IMR-90 (cell line): ENCODE measurements around the gene UPB1. TPM values are rescaled to one million over a fixed set of nuclear protein-coding genes. Genes with fewer than 3 reads are reported as not detected.

ENCODE experiments used
- ATAC-seq: fragments of 200-7000 bp; cut with Tn5 transposase; 2 replicates; pipeline ENCODE4 v1.9.1; 2020; ENCODE audit warnings: low read depth, mild to moderate bottlenecking, moderate library complexity
- BruUV-seq: library from RNA; stranded (reverse); fragments of 400-500 nt; replicated peaks from 2 replicates; lab custom pipeline; 2021; lab: Mats Ljungman, UMichigan
- CTCF ChIA-PET: fragments of 300-600 bp; formaldehyde crosslinking; extraction: SDS; loops from one replicate; lab custom pipeline; 2021; ENCODE audit warnings: antibody characterized with exemption; lab: Yijun Ruan, JAX
- POLR2A ChIA-PET: fragments of 300-600 bp; sonication (Branson Sonifier 250); formaldehyde crosslinking; loops from one replicate; lab custom pipeline; 2022; ENCODE audit warnings: antibody characterized with exemption; ENCODE audit not compliant: unreplicated experiment; lab: Charles Lee
- DNase-seq: peaks from one replicate; pipeline ENCODE4 v3.0.0; 2013
- H2AFZ ChIP-seq: replicated peaks from 2 replicates; pipeline ENCODE3; 2013; ENCODE audit warnings: low read length, mild to moderate bottlenecking; ENCODE audit not compliant: poor library complexity
- H2AK5ac ChIP-seq: 2 replicates; pipeline ENCODE4 v1.6.1; 2013; ENCODE audit warnings: low read depth, low read length, inconsistent platforms
- H2AK9ac ChIP-seq: replicated peaks from 2 replicates; pipeline ENCODE3; 2013; ENCODE audit warnings: mild to moderate bottlenecking, low read depth, low read length, moderate library complexity; ENCODE audit not compliant: poor library complexity
- H2BK120ac ChIP-seq: 2 replicates; pipeline ENCODE4 v1.6.1; 2013; ENCODE audit warnings: low read depth, low read length, inconsistent platforms
- H2BK15ac ChIP-seq: 3 replicates; pipeline ENCODE4 v1.6.1; 2013; ENCODE audit warnings: low read depth, low read length, inconsistent platforms
- H2BK20ac ChIP-seq: 2 replicates; pipeline ENCODE4 v1.6.1; 2013; ENCODE audit warnings: low read depth, mild to moderate bottlenecking, inconsistent platforms, low read length, moderate library complexity
- H2BK5ac ChIP-seq: 2 replicates; pipeline ENCODE4 v1.6.1; 2013; ENCODE audit warnings: mild to moderate bottlenecking, low read depth, low read length, inconsistent platforms; ENCODE audit not compliant: poor library complexity, severe bottlenecking
- H3K14ac ChIP-seq: replicated peaks from 2 replicates; pipeline ENCODE4 v1.6.1; 2013; ENCODE audit warnings: low read depth, low read length, inconsistent platforms
- H3K18ac ChIP-seq: 2 replicates; pipeline ENCODE4 v1.6.1; 2013; ENCODE audit warnings: low read depth, low read length, control low read depth
- H3K23ac ChIP-seq: 2 replicates; pipeline ENCODE4 v1.6.1; 2013; ENCODE audit warnings: low read depth, low read length, inconsistent platforms
- H3K27ac ChIP-seq: 2 replicates; pipeline ENCODE4 v1.5.1; 2013; ENCODE audit warnings: mild to moderate bottlenecking, control low read depth, low read length; ENCODE audit not compliant: insufficient read depth
- H3K27me3 ChIP-seq: 2 replicates; pipeline ENCODE4 v1.6.1; 2013; ENCODE audit warnings: low read length; ENCODE audit not compliant: control insufficient read depth, insufficient read depth
- H3K36me3 ChIP-seq: 2 replicates; pipeline ENCODE4 v1.6.1; 2013; ENCODE audit warnings: low read length, mixed read lengths; ENCODE audit not compliant: control insufficient read depth, insufficient read depth
- H3K4ac ChIP-seq: 2 replicates; pipeline ENCODE4 v1.6.1; 2013; ENCODE audit warnings: low read depth, low read length, inconsistent platforms
- H3K4me1 ChIP-seq: 2 replicates; pipeline ENCODE4 v1.6.1; 2013; ENCODE audit warnings: low read length, mixed read lengths; ENCODE audit not compliant: control insufficient read depth, insufficient read depth
- H3K4me2 ChIP-seq: 2 replicates; pipeline ENCODE4 v1.6.1; 2013; ENCODE audit warnings: low read depth, mild to moderate bottlenecking, control low read depth, low read length, moderate library complexity
- H3K4me3 ChIP-seq: 2 replicates; pipeline ENCODE4 v1.5.1; 2013; ENCODE audit warnings: low read depth, mild to moderate bottlenecking, control low read depth, low read length, moderate library complexity; ENCODE audit not compliant: insufficient read depth
- H3K56ac ChIP-seq: 2 replicates; pipeline ENCODE4 v1.6.1; 2013; ENCODE audit warnings: low read length, inconsistent platforms; ENCODE audit not compliant: insufficient read depth; ENCODE audit errors: extremely low read depth
- H3K79me1 ChIP-seq, 2 experiments: 2 replicates each; pipeline ENCODE4 v1.6.1; 2013; ENCODE audit warnings: low read length in 2 of 2, inconsistent platforms in 1 of 2, low read depth in 1 of 2
- H3K9ac ChIP-seq: 2 replicates; pipeline ENCODE4 v1.6.1; 2013; ENCODE audit warnings: low read depth, low read length, control low read depth
- H3K9me1 ChIP-seq: 2 replicates; pipeline ENCODE4 v1.6.1; 2013; ENCODE audit warnings: low read length, inconsistent platforms; ENCODE audit not compliant: insufficient read depth
- H3K9me3 ChIP-seq: 2 replicates; pipeline ENCODE4 v1.6.1; 2013; ENCODE audit warnings: low read length; ENCODE audit not compliant: control insufficient read depth, insufficient read depth
- H4K20me1 ChIP-seq: 2 replicates; pipeline ENCODE4 v1.6.1; 2013; ENCODE audit warnings: low read length, inconsistent platforms; ENCODE audit not compliant: insufficient read depth
- H4K5ac ChIP-seq: 2 replicates; pipeline ENCODE4 v1.6.1; 2013; ENCODE audit warnings: mild to moderate bottlenecking, low read depth, low read length, control low read depth
- H4K8ac ChIP-seq, 2 experiments: 2 replicates each; pipeline ENCODE4 v1.6.1; 2013; ENCODE audit warnings: low read depth in 2 of 2, low read length in 2 of 2, control low read depth in 1 of 2, inconsistent platforms in 1 of 2
- H4K91ac ChIP-seq: 2 replicates; pipeline ENCODE4 v1.6.1; 2013; ENCODE audit warnings: low read depth, low read length, inconsistent platforms; ENCODE audit not compliant: insufficient read depth
- BHLHE40 ChIP-seq: fragments of 150-350 bp; IDR thresholded peaks from 2 replicates; pipeline ENCODE4 v1.6.1; 2016; ENCODE audit warnings: mild to moderate bottlenecking, low read depth, low read length
- CEBPB ChIP-seq: IDR thresholded peaks from 2 replicates; pipeline ENCODE4 v1.6.1; 2012; ENCODE audit warnings: low read depth, low read length, improper control_type of control experiment
- CHD1 ChIP-seq: IDR thresholded peaks from 2 replicates; pipeline ENCODE4 v1.6.1; 2012; ENCODE audit warnings: low read depth, low read length, improper control_type of control experiment
- CTCF ChIP-seq: conservative IDR thresholded peaks from 2 replicates; pipeline ENCODE4 v1.5.1; 2012; ENCODE audit warnings: mild to moderate bottlenecking, low read depth, low read length, improper control_type of control experiment
- ELK1 ChIP-seq: fragments of 150-350 bp; IDR thresholded peaks from 2 replicates; pipeline ENCODE4 v1.6.1; 2016; ENCODE audit warnings: low read depth, mild to moderate bottlenecking, low read length, moderate library complexity, borderline replicate concordance
- FOS ChIP-seq: fragments of 150-350 bp; IDR thresholded peaks from 2 replicates; pipeline ENCODE4 v1.6.1; 2016; ENCODE audit warnings: low read depth, low read length
- MAFK ChIP-seq: IDR thresholded peaks from 2 replicates; pipeline ENCODE4 v1.6.1; 2012; ENCODE audit warnings: low read depth, low read length, improper control_type of control experiment
- MAZ ChIP-seq: IDR thresholded peaks from 2 replicates; pipeline ENCODE4 v1.6.1; 2012; ENCODE audit warnings: low read depth, mild to moderate bottlenecking, low read length, improper control_type of control experiment, moderate library complexity, borderline replicate concordance
- MXI1 ChIP-seq: IDR thresholded peaks from 2 replicates; pipeline ENCODE4 v1.6.1; 2012; ENCODE audit warnings: low read depth, mild to moderate bottlenecking, low read length, moderate library complexity, borderline replicate concordance
- NFE2L2 ChIP-seq: fragments of 150-350 bp; IDR thresholded peaks from 2 replicates; pipeline ENCODE4 v1.6.1; 2016; ENCODE audit warnings: low read depth, mild to moderate bottlenecking, low read length
- POLR2A ChIP-seq: IDR thresholded peaks from 2 replicates; pipeline ENCODE4 v1.6.1; 2012; ENCODE audit warnings: mild to moderate bottlenecking, low read depth, low read length
- RAD21 ChIP-seq: IDR thresholded peaks from 2 replicates; pipeline ENCODE4 v1.6.1; 2012; ENCODE audit warnings: low read length, improper control_type of control experiment
- RCOR1 ChIP-seq: IDR thresholded peaks from 2 replicates; pipeline ENCODE4 v1.6.1; 2012; ENCODE audit warnings: mild to moderate bottlenecking, low read length, improper control_type of control experiment; ENCODE audit not compliant: insufficient replicate concordance
- RFX5 ChIP-seq: IDR thresholded peaks from 2 replicates; pipeline ENCODE4 v1.8.0; 2012; ENCODE audit warnings: low read depth, mild to moderate bottlenecking, low read length, moderate library complexity
- SMC3 ChIP-seq: fragments of 150-350 bp; IDR thresholded peaks from 2 replicates; pipeline ENCODE4 v1.6.1; 2016; ENCODE audit warnings: low read depth, mild to moderate bottlenecking, antibody characterized with exemption, low read length, moderate library complexity
- USF2 ChIP-seq: fragments of 150-350 bp; IDR thresholded peaks from 2 replicates; pipeline ENCODE4 v1.6.1; 2017; ENCODE audit warnings: mild to moderate bottlenecking, antibody characterized with exemption, low read length, low read depth
- WGBS, 2 experiments: methylation state at CpG; one replicate each; pipeline versions ENCODE4 v1.1.5 to v1.1.7; 2013; ENCODE audit warnings: missing lambda C conversion rate in 2 of 2; ENCODE audit not compliant: insufficient read length in 1 of 2; ENCODE audit errors: extremely low coverage in 2 of 2; 5-methylcytosine and 5-hydroxymethylcytosine counted together
- dilution Hi-C: fragments of 300-500 bp; cut with HindIII; formaldehyde crosslinking; loops from one replicate; pipeline ENCODE4 v1.14.3; 2018; ENCODE audit warnings: low sequenced_read_pairs; ENCODE audit not compliant: unreplicated experiment
- in situ Hi-C: fragments of 300-500 bp; cut with MboI; formaldehyde crosslinking; loops from 3 replicates; pipeline ENCODE4 v1.14.3; 2019; ENCODE audit warnings: low sequenced_read_pairs, inconsistent platforms, mixed read lengths
- intact Hi-C: fragments of 100-400 bp; cut with micrococcal nuclease; formaldehyde crosslinking; loops from 2 replicates; pipeline ENCODE4 v1.10.0; 2022
- polyA plus RNA-seq, 3 experiments: library from polyadenylated mRNA; depleted of rRNA; stranded (reverse); fragments of >200 nt; gene quantifications; 2 replicates each; pipeline ENCODE4 v1.2.3, GENCODE V29; 2012; ENCODE audit warnings: low replicate concordance in 1 of 3
- total RNA-seq: library from RNA; depleted of rRNA; stranded (reverse); fragments of >200 nt; gene quantifications from 2 replicates; pipeline ENCODE4 v1.2.3, GENCODE V29; 2012

Gene UPB1
- total and polyA plus RNA-seq, 2 of the 4 experiments (the other 2 are of a cell fraction), result under 0.01 to 0.02 TPM

GRCh38 chr22:24494167-24494527 is 985 bp upstream of the UPB1 start:
- Histone ChIP-seq H3K14ac (no peak overlapping the region), H2BK15ac (no peak overlapping the region), H3K9ac (no peak overlapping the region), H3K56ac (no peak overlapping the region), H3K9me1 (no peaks in the 10 kb centered on the region), H3K23ac (no peak overlapping the region), H3K27me3 (peaks cover 46% of the 10 kb centered on the region), H3K4me2 (no peak overlapping the region; the same call in 1 of the 2 replicates), H2BK5ac (no peak overlapping the region), H3K36me3 (no peaks in the 10 kb centered on the region), H3K4me1 (peaks cover 3% of the 10 kb centered on the region; the same call in 1 of the 2 replicates), H3K4ac (no peak overlapping the region), H4K8ac (no peak overlapping the region), H2AFZ (peak overlapping the region; percentile 47), H3K79me1 (no peaks in the 10 kb centered on the region), H3K27ac (no peak overlapping the region), H4K91ac (no peak overlapping the region), H2AK9ac (no peak overlapping the region), H3K9me3 (peaks cover 2% of the 10 kb centered on the region; the same call in 1 of the 2 replicates), H2BK20ac (no peak overlapping the region), H4K5ac (no peak overlapping the region), H3K4me3 (no peak overlapping the region), H2BK120ac (no peak overlapping the region), H3K18ac (no peak overlapping the region), H4K20me1 (no peaks in the 10 kb centered on the region), H2AK5ac (no peak overlapping the region)
- ChIA-PET POLR2A (no interaction called here), CTCF (interaction anchor here (0.8 kb wide), 1 partner anchor 15 kb away, joined by 3 read pairs; no protein-coding TSS in a partner anchor)
- intact Hi-C loops (no loop called here), in situ Hi-C loops (no loop called here), dilution Hi-C loops (no loop called here)
- DNase-seq (no peak), ATAC-seq (no peak)
- 46% methylated on average over 12 of the region's 21 CpGs; no CpG with 5 or more reads in 1 of the 2 experiments for WGBS, 2 experiments
- BruUV-seq, result no TSS peak
- no peak for TF ChIP-seq MAFK
- no peak for TF ChIP-seq USF2
- TF ChIP-seq RFX5, result no peak
- no peak for TF ChIP-seq CHD1
- no peak for TF ChIP-seq CTCF
- no peak for TF ChIP-seq MAZ
- TF ChIP-seq RAD21, result no peak
- TF ChIP-seq RCOR1, result no peak
- no peak for TF ChIP-seq ELK1
- no peak for TF ChIP-seq NFE2L2
- no peak for TF ChIP-seq CEBPB
- no peak for TF ChIP-seq FOS
- TF ChIP-seq POLR2A, result no peak
- no peak for TF ChIP-seq SMC3
- TF ChIP-seq MXI1, result no peak
- TF ChIP-seq BHLHE40, result no peak
